DOHH2 (cell line): ENCODE results near the gene PKN1.
A peak's percentile ranks its signal among the peaks of the same experiment; 100 is the strongest.

Source experiments
- H3F3A ChIP-seq: fragments of 200-600 bp; sonication (generic), shearing (Covaris generic); 2 replicates; pipeline ENCODE4 v1.6.0; 2016; ENCODE audit warnings: antibody characterized with exemption, mild to moderate bottlenecking; ENCODE audit not compliant: control insufficient read depth, insufficient read depth
- H3K27ac ChIP-seq: fragments of 200-600 bp; sonication (generic); 2 replicates; pipeline ENCODE4 v1.5.1; 2014; ENCODE audit warnings: low read depth, mild to moderate bottlenecking, low read length, moderate library complexity
- H3K27me3 ChIP-seq: fragments of 200-600 bp; sonication (generic); 2 replicates; pipeline ENCODE4 v1.6.1; 2014; ENCODE audit warnings: mild to moderate bottlenecking, low read length, mixed read lengths; ENCODE audit not compliant: control insufficient read depth
- H3K36me3 ChIP-seq: fragments of 200-600 bp; sonication (generic); 2 replicates; pipeline ENCODE4 v1.6.1; 2014; ENCODE audit warnings: mild to moderate bottlenecking, low read length, moderate library complexity, mixed read lengths; ENCODE audit not compliant: control insufficient read depth
- H3K4me1 ChIP-seq: fragments of 200-600 bp; sonication (generic); 2 replicates; pipeline ENCODE4 v1.6.1; 2014; ENCODE audit warnings: mild to moderate bottlenecking, low read length, mixed read lengths; ENCODE audit not compliant: control insufficient read depth
- H3K4me2 ChIP-seq: fragments of 200-600 bp; sonication (generic); 2 replicates; pipeline ENCODE4 v1.6.0; 2014; ENCODE audit warnings: mild to moderate bottlenecking, low read length, moderate library complexity
- H3K4me3 ChIP-seq: fragments of 200-600 bp; sonication (generic); 2 replicates; pipeline ENCODE4 v1.5.1; 2014; ENCODE audit warnings: mild to moderate bottlenecking, low read length, mixed read lengths
- H3K79me2 ChIP-seq: fragments of 200-600 bp; sonication (generic); 2 replicates; pipeline ENCODE4 v1.6.1; 2014; ENCODE audit warnings: mild to moderate bottlenecking, low read length, mixed read lengths; ENCODE audit not compliant: control insufficient read depth
- H3K9me2 ChIP-seq: fragments of 200-600 bp; sonication (generic); replicated peaks from 2 replicates; pipeline ENCODE4 v1.6.1; 2014; ENCODE audit warnings: mild to moderate bottlenecking, low read length, mixed read lengths; ENCODE audit not compliant: control insufficient read depth
- H3K9me3 ChIP-seq: fragments of 200-600 bp; sonication (generic); 2 replicates; pipeline ENCODE4 v1.6.1; 2014; ENCODE audit warnings: antibody characterized with exemption, low read length, mixed read lengths; ENCODE audit not compliant: control insufficient read depth, insufficient read depth
- H4K20me1 ChIP-seq: fragments of 200-600 bp; sonication (generic); 2 replicates; pipeline ENCODE4 v1.6.0; 2014; ENCODE audit warnings: low read depth, mild to moderate bottlenecking, antibody characterized with exemption, low read length, moderate library complexity; ENCODE audit not compliant: control insufficient read depth, insufficient read depth
- EZH2phosphoT487 ChIP-seq: fragments of 200-600 bp; sonication (generic); IDR thresholded peaks from 2 replicates; pipeline ENCODE4 v1.6.1; 2017; ENCODE audit warnings: borderline replicate concordance, mild to moderate bottlenecking, antibody characterized with exemption, low read length, moderate library complexity, mixed read lengths
- TF ChIP-seq, protein P1 (sequence below): fragments of 200-600 bp; sonication (generic); IDR thresholded peaks from one replicate; pipeline ENCODE4 v1.5.1; 2014; ENCODE audit warnings: antibody characterized with exemption, mild to moderate bottlenecking, low read depth, low read length; ENCODE audit not compliant: poor library complexity, severe bottlenecking

PKN1 gene

DNA sequence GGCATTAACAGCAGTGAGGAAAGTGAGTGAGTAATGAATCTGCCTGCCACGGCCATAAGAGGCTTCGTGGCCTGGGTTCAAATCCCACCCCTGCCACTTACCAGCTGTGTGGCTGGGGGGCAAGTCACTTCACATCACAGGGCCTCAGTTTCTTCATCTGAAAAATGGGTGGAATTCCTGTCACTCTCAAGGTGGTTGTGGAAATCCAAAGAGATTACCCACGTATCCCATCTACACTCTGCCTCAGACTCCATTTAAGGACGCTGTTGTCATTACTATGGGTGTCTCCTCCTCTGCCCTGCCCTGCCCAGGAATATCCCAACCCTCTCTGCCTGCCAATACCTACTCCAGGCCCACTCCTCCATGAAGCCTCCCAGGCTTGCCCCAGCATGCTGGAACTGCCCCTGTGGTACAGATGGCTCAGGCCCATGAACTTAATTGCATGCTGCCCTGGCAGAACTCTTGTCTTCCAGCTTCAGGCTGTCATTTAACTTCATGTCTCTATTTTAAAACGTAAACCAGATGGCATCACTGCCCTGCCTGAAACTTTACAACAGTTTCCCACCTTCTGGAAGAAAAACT is 59.7 kb downstream of the PKN1 start:
- no peaks in the 10 kb centered on the region for H3K36me3 ChIP-seq

DNA sequence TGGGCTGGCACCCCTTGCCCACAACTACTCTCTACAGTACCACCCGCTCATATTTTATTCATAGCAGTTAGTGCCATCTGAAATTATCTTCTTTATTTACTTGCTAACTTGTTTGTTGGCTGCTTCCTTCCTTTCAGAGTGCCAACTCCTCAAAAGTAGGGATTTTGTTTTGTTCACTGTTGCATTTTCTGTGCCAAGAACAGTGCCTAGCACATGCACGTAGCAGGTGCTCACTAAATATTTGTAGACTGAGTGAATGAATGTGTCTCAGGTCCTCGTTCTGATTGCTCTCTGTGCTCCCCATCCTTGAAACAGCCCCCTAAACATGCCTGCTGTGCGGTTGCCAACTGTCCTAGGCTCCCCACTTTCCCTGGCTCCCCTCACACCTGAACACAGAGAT is 61.3 kb downstream of the PKN1 start:
- H4K20me1 ChIP-seq: no peaks in the 10 kb centered on the region
- H3K79me2 ChIP-seq: no peaks in the 10 kb centered on the region
- no peak overlapping the region for H3K4me2 ChIP-seq
- TF ChIP-seq, protein P1, sequence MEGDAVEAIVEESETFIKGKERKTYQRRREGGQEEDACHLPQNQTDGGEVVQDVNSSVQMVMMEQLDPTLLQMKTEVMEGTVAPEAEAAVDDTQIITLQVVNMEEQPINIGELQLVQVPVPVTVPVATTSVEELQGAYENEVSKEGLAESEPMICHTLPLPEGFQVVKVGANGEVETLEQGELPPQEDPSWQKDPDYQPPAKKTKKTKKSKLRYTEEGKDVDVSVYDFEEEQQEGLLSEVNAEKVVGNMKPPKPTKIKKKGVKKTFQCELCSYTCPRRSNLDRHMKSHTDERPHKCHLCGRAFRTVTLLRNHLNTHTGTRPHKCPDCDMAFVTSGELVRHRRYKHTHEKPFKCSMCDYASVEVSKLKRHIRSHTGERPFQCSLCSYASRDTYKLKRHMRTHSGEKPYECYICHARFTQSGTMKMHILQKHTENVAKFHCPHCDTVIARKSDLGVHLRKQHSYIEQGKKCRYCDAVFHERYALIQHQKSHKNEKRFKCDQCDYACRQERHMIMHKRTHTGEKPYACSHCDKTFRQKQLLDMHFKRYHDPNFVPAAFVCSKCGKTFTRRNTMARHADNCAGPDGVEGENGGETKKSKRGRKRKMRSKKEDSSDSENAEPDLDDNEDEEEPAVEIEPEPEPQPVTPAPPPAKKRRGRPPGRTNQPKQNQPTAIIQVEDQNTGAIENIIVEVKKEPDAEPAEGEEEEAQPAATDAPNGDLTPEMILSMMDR: no peak
- no peak for TF ChIP-seq EZH2phosphoT487
- no peak overlapping the region for H3K4me3 ChIP-seq
- no peaks in the 10 kb centered on the region for H3K9me3 ChIP-seq
- H3K36me3 ChIP-seq: no peaks in the 10 kb centered on the region
- H3F3A ChIP-seq: peaks cover 2% of the 10 kb centered on the region; the same call in 1 of the 2 replicates
- peaks cover 14% of the 10 kb centered on the region for H3K4me1 ChIP-seq
- no peaks in the 10 kb centered on the region for H3K9me2 ChIP-seq
- H3K27me3 ChIP-seq: 0 out of 2 replicates have a peak, but pooled peaks cover 6% of the 10 kb centered on the region
- H3K27ac ChIP-seq: no peak overlapping the region

More for the DNA sequence above, 59.7 kb downstream of the PKN1 start:
- H4K20me1 ChIP-seq: no peaks in the 10 kb centered on the region
- H3K4me3 ChIP-seq: no peak overlapping the region
- H3K9me3 ChIP-seq: no peaks in the 10 kb centered on the region
- peaks cover 14% of the 10 kb centered on the region for H3K4me1 ChIP-seq
- H3K79me2 ChIP-seq: no peaks in the 10 kb centered on the region
- 0 out of 2 replicates have a peak, but pooled peaks cover 4% of the 10 kb centered on the region for H3K27me3 ChIP-seq
- H3K9me2 ChIP-seq: no peaks in the 10 kb centered on the region
- no peak overlapping the region for H3K4me2 ChIP-seq
- no peak overlapping the region for H3K27ac ChIP-seq
- H3F3A ChIP-seq: peaks cover 2% of the 10 kb centered on the region; the same call in 1 of the 2 replicates
- TF ChIP-seq, protein P1: no peak
- no peak for TF ChIP-seq EZH2phosphoT487

DNA sequence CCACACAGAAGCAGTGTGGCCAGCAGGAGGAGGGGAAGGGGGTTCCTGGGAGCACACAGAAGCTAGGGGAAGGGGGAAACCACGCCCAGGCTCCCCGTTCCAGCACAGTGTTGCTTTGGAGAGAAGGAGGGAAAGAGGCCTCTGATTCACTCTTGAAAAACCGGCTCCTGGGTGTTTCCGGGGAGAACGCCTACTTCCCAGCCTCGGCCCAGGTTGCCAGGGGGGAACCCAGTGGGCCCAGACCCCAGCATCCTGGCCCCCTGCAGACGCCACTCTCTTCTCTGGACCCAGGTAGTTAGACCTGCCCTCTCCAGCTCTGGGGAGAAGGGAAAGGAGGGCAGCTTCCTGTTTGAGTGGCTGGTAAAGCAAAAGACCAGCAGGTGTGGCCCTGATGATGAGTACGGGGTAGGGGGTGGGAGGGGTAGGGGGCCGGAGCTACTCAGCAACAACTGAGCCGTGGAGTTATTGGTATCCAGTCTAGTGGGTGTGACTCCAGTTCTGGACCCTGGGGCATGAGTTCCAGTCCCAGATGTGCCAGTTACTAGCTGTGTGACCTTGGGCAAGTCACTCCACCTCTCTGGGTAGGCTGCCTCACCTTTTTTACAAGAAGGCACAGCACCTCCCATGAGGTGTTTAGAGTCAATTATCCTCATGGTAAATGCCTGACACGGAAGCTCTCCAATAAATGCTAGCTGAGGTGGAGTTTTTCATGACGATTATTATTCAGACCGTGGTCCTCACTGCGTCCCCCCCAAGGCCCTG is 62.0 kb downstream of the PKN1 start:
- Histone ChIP-seq H3K4me1 (peaks cover 14% of the 10 kb centered on the region), H3K36me3 (no peaks in the 10 kb centered on the region), H4K20me1 (no peaks in the 10 kb centered on the region), H3K4me2 (peak overlapping the region; percentile 65), H3K27me3 (0 out of 2 replicates have a peak, but pooled peaks cover 6% of the 10 kb centered on the region), H3K4me3 (peak overlapping the region; percentile 65), H3K9me3 (no peaks in the 10 kb centered on the region), H3K79me2 (no peaks in the 10 kb centered on the region), H3K27ac (no peak overlapping the region), H3K9me2 (no peaks in the 10 kb centered on the region), H3F3A (peaks cover 2% of the 10 kb centered on the region; the same call in 1 of the 2 replicates)
- no peak for TF ChIP-seq EZH2phosphoT487
- TF ChIP-seq, protein P1: no peak
